Ishikawa (cell line): ENCODE data around the gene RBFA.

ENCODE experiments used
- EGR1 ChIP-seq: IDR thresholded peaks from 2 replicates; pipeline ENCODE4 v1.6.1; 2012
- EP300 ChIP-seq: IDR thresholded peaks from 2 replicates; pipeline ENCODE4 v1.6.1; 2012; ENCODE audit warnings: borderline replicate concordance
- NFIC ChIP-seq: IDR thresholded peaks from 2 replicates; pipeline ENCODE4 v1.6.1; 2012
- REST ChIP-seq: IDR thresholded peaks from 2 replicates; pipeline ENCODE4 v1.6.1; 2012; ENCODE audit warnings: low read depth, mild to moderate bottlenecking
- USF1 ChIP-seq: IDR thresholded peaks from 2 replicates; pipeline ENCODE4 v1.6.1; 2012
- YY1 ChIP-seq: IDR thresholded peaks from 2 replicates; pipeline ENCODE4 v1.6.1; 2012; ENCODE audit warnings: low read depth

- TF ChIP-seq EGR1 = no peak
- no peak for TF ChIP-seq EP300
- no peak for TF ChIP-seq REST
- no peak for TF ChIP-seq YY1
- TF ChIP-seq NFIC = no peak
- no peak for TF ChIP-seq USF1
Measured at GRCh38 chr18:80075940-80076339, 41.7 kb downstream of the RBFA start.
